K562 (cell line): ENCODE results near the gene PDE5A. TPM values are rescaled to one million over a fixed set of nuclear protein-coding genes. Genes with fewer than 3 reads are reported as not detected.

ENCODE experiments used
- ATAC-seq: fragments of 200-7000 bp; cut with Tn5 transposase; 3 replicates; pipeline ENCODE4 v1.9.1; 2020; ENCODE audit warnings: moderate library complexity
- BruUV-seq: library from RNA; stranded (reverse); fragments of 400-500 nt; replicated peaks from 2 replicates; lab custom pipeline; 2021; lab: Mats Ljungman, UMichigan
- CTCF ChIA-PET: fragments of 300-600 bp; formaldehyde crosslinking; extraction: SDS; loops from one replicate; lab custom pipeline; 2021; ENCODE audit warnings: low intra/inter-chr PET ratio; lab: Yijun Ruan, JAX
- POLR2A ChIA-PET: fragments of 300-600, 350-650 bp; sonication (Branson Sonifier 250); formaldehyde crosslinking; extraction: SDS; loops from one replicate; lab custom pipeline; 2021; ENCODE audit warnings: antibody characterized with exemption, inconsistent platforms; lab: Yijun Ruan, JAX
- DNase-seq, 4 experiments: peaks; one replicate each; pipeline versions ENCODE4 v3.0.0 to v3.0.0-alpha.2; 2011 to 2018; ENCODE audit warnings: low spot score in 3 of 4, mixed read lengths in 3 of 4; ENCODE audit errors: extremely low read depth in 1 of 4
- FAIRE-seq: peaks from 2 replicates; lab custom pipeline; 2011; peaks lifted over from hg19 to GRCh38; lab: Jason Lieb, UNC
- H2AFZ ChIP-seq: 2 replicates; pipeline ENCODE4 v1.6.0; 2011; ENCODE audit warnings: low read depth, low read length, control low read depth, inconsistent platforms
- H3K27ac ChIP-seq: fragments of 200-600 bp; 3 replicates; pipeline ENCODE4 v1.8.0; 2011; ENCODE audit warnings: low read depth, mild to moderate bottlenecking, control low read depth, inconsistent platforms, low read length, moderate library complexity, mixed read lengths; ENCODE audit errors: extremely low read depth
- H3K27me3 ChIP-seq, 2 experiments: fragments of 300-600 bp in 1 of 2; 2 replicates in 1 of 2; 3 replicates in 1 of 2; pipeline versions ENCODE4 v1.6.0 to v1.8.0; 2011; ENCODE audit warnings: inconsistent platforms in 2 of 2, low read length in 2 of 2, mild to moderate bottlenecking in 1 of 2, mixed read lengths in 1 of 2, moderate library complexity in 1 of 2; ENCODE audit not compliant: control insufficient read depth in 2 of 2, insufficient read depth in 2 of 2
- H3K36me3 ChIP-seq: fragments of 300-600 bp; 3 replicates; pipeline ENCODE4 v1.8.0; 2011; ENCODE audit warnings: mild to moderate bottlenecking, low read length, inconsistent platforms; ENCODE audit not compliant: control insufficient read depth, insufficient read depth
- H3K4me1 ChIP-seq, 2 experiments: fragments of 200-600 bp in 1 of 2; replicated peaks in 1 of 2; 2 replicates in 1 of 2; 3 replicates in 1 of 2; pipeline versions ENCODE4 v1.5.1 to v1.8.0; 2011; ENCODE audit warnings: inconsistent platforms in 2 of 2, low read length in 2 of 2, mild to moderate bottlenecking in 1 of 2, mixed read lengths in 1 of 2, moderate library complexity in 1 of 2; ENCODE audit not compliant: control insufficient read depth in 2 of 2, insufficient read depth in 2 of 2
- H3K4me2 ChIP-seq: 2 replicates; pipeline ENCODE4 v1.6.1; 2011; ENCODE audit warnings: low read length, control low read depth, inconsistent platforms, mixed read lengths; ENCODE audit not compliant: insufficient read depth
- H3K4me3 ChIP-seq: fragments of 200-600 bp; sonication (generic), shearing (Covaris generic); 2 replicates; pipeline ENCODE4 v1.5.1; 2016; ENCODE audit warnings: control low read depth, inconsistent platforms
- H3K79me2 ChIP-seq: fragments of 200-600 bp; 3 replicates; pipeline ENCODE4 v1.8.0; 2011; ENCODE audit warnings: low read length, inconsistent platforms; ENCODE audit not compliant: control insufficient read depth, insufficient read depth
- H3K9ac ChIP-seq, 2 experiments: 2 replicates each; pipeline versions ENCODE4 v1.6.0 to v1.6.1; 2011; ENCODE audit warnings: low read depth in 2 of 2, low read length in 2 of 2, control low read depth in 1 of 2, inconsistent platforms in 1 of 2, mild to moderate bottlenecking in 1 of 2, mixed read lengths in 1 of 2; ENCODE audit not compliant: insufficient read depth in 1 of 2
- H3K9me1 ChIP-seq: one replicate; pipeline ENCODE4 v1.6.0; 2011; ENCODE audit warnings: inconsistent platforms, mild to moderate bottlenecking, low read length, moderate library complexity; ENCODE audit not compliant: control insufficient read depth, insufficient read depth
- H3K9me3 ChIP-seq: replicated peaks from 2 replicates; pipeline ENCODE4 v1.5.1; 2011; ENCODE audit warnings: low read depth, low read length, inconsistent platforms; ENCODE audit not compliant: control insufficient read depth, insufficient read depth
- H4K20me1 ChIP-seq: replicated peaks from 2 replicates; pipeline ENCODE4 v1.6.1; 2011; ENCODE audit warnings: low read length, inconsistent platforms, mixed read lengths; ENCODE audit not compliant: control insufficient read depth, insufficient read depth
- GATA2 ChIP-seq: sonication (generic); formaldehyde crosslinking; IDR thresholded peaks from 2 replicates; pipeline ENCODE4 v1.4.0; 2020; ENCODE audit warnings: mild to moderate bottlenecking, missing genetic modification reagents
- HNRNPK ChIP-seq: fragments of 200-400 bp; formaldehyde crosslinking; IDR thresholded peaks from one replicate; pipeline ENCODE4 v1.6.1; 2018; ENCODE audit warnings: mild to moderate bottlenecking, low read depth, low read length; ENCODE audit not compliant: poor library complexity, severe bottlenecking
- WGBS: fragments of 100-300 bp; shearing (Covaris generic); methylation state at CpG from one replicate; pipeline ENCODE4 v1.1.6; 2016; ENCODE audit warnings: low coverage, mixed read lengths; ENCODE audit not compliant: insufficient coverage; ENCODE audit errors: missing lambda C conversion rate; 5-methylcytosine and 5-hydroxymethylcytosine counted together
- in situ Hi-C: fragments of 300-500 bp; cut with MboI; formaldehyde crosslinking; loops from 4 replicates; pipeline ENCODE4 v1.15.0; 2018; ENCODE audit warnings: inconsistent platforms, mixed read lengths
- intact Hi-C: fragments of 100-400 bp; cut with micrococcal nuclease; formaldehyde crosslinking; loops from 2 replicates; pipeline ENCODE4 v1.14.2; 2022
- polyA plus RNA-seq, 8 experiments: library from polyadenylated mRNA; depleted of rRNA in 4 of 8; stranded (reverse) in 5 of 8; unstranded in 3 of 8; fragments of >200 nt; fragmentation: Nextera tagmentation in 2 of 8; fragmentation: Illumina TruSeq in 1 of 8; extraction: Ambion mirVana in 2 of 8; extraction: Trizol in 1 of 8; gene quantifications; 2 replicates each; pipeline versions ENCODE4 v1.2.1 to v1.2.3, GENCODE V29; 2011 to 2014; ENCODE audit warnings: inconsistent platforms in 1 of 8, missing spikeins in 1 of 8
- total RNA-seq, 7 experiments: library from RNA; depleted of rRNA in 6 of 7; stranded (reverse); fragments of >200 nt in 6 of 7; fragmentation: Illumina TruSeq in 2 of 7; extraction: Trizol in 2 of 7; gene quantifications; 2 replicates each; pipeline versions ENCODE4 v1.2.1 to v1.2.3, GENCODE V29; 2011 to 2021; ENCODE audit warnings: low replicate concordance in 1 of 7
- TF ChIP-seq, protein P1 (sequence below): fragments of 250-450 bp; sonication (Bioruptor Pico); IDR thresholded peaks from 2 replicates; pipeline ENCODE4 v1.8.0; 2021; ENCODE audit warnings: borderline replicate concordance, mild to moderate bottlenecking, moderate library complexity; ENCODE audit not compliant: poor library complexity, severe bottlenecking
- TF ChIP-seq, protein P2 (sequence below), 2 experiments: IDR thresholded peaks; 2 replicates each; pipeline ENCODE4 v1.6.1; 2012; ENCODE audit warnings: improper control_type of control experiment in 2 of 2, low read depth in 2 of 2, low read length in 2 of 2, borderline replicate concordance in 1 of 2
- TF ChIP-seq, protein P3 (sequence below): fragments of 200-800 bp; sonication (Bioruptor generic); IDR thresholded peaks from 2 replicates; pipeline ENCODE4 v1.6.1; 2017; ENCODE audit warnings: missing genetic modification characterization, missing compliant biosample characterization
- TF ChIP-seq, protein P4 (sequence below): sonication (generic); formaldehyde crosslinking; IDR thresholded peaks from 2 replicates; pipeline ENCODE4 v1.8.0; 2022; ENCODE audit warnings: mild to moderate bottlenecking, low read depth, missing genetic modification reagents
- TF ChIP-seq, protein P5 (sequence below): sonication (generic); formaldehyde crosslinking; IDR thresholded peaks from 2 replicates; pipeline ENCODE4 v1.8.0; 2022; ENCODE audit warnings: mild to moderate bottlenecking, missing genetic modification reagents

The PDE5A gene
- total and polyA plus RNA-seq, 9 of the 15 experiments (the other 6 are each of a cell fraction or from before 2014, with no cell fraction given), result 0.07 to 1.9 (median 0.29) TPM

DNA sequence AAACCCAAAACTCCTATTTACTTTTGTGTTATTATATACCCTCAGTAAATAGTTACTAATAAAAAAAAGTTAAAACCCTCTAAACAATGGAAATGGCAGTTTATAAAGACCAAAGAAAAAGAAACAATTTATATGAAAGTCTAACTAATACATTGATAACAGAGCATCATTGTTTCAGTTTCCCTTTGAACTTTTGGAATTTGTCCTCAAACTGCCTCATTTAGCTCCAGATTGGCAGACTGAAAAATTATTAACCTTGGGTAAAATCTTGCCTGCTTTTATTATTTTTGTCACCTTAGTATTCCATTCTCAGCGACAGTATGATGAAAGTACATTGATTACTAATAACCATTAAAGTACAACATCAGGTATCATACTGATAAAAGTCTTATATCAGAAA, 124.0 kb downstream of the PDE5A start:
- CTCF ChIA-PET, result no interaction called here
- BruUV-seq, result no TSS peak
- Histone ChIP-seq H3K4me2 (no peak overlapping the region), H3K27ac (no peak overlapping the region), H3K27me3 (no peaks in the 10 kb centered on the region), H3K4me3 (no peak overlapping the region), H3K9ac (no peak overlapping the region), H3K9me3 (no peaks in the 10 kb centered on the region), H4K20me1 (no peaks in the 10 kb centered on the region), H3K4me1 (no peaks in the 10 kb centered on the region), H3K36me3 (peaks cover 24% of the 10 kb centered on the region; the same call in 1 of the 3 replicates), H2AFZ (no peak overlapping the region), H3K9me1 (no peaks in the 10 kb centered on the region), H3K79me2 (no peaks in the 10 kb centered on the region)
- no peak for FAIRE-seq
- POLR2A ChIA-PET, result no interaction called here
- TF ChIP-seq, protein P1, sequence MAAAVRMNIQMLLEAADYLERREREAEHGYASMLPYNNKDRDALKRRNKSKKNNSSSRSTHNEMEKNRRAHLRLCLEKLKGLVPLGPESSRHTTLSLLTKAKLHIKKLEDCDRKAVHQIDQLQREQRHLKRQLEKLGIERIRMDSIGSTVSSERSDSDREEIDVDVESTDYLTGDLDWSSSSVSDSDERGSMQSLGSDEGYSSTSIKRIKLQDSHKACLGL (CRISPR knock-in tag), result no peak
- no peak for ATAC-seq
- in situ Hi-C loops, result no loop called here
- WGBS, result 86% methylated on average over 1 of the region's 1 CpG
- intact Hi-C loops, result no loop called here
- no peak for DNase-seq

DNA sequence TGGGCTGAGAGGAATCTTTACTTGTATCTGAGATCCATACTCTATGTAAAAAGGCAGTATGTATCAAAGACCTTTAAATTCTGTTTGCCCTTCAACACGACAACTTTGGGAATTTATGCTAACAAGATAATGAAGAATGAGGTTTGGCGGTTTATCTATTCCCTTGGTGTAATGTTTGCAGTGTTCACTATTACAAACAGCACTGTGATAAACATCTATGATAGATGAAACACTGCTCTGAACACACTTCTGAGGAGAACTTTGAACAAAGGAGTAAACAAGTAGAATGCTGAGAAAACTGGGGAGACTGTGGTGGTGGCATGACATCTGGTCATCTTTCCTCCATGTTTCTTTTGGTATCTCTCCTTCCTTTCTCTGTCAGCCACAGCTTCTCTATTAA, 126.9 kb downstream of the PDE5A start:
- Histone ChIP-seq H3K27me3 (no peaks in the 10 kb centered on the region), H3K27ac (no peak overlapping the region), H3K4me2 (no peak overlapping the region), H3K9me1 (no peaks in the 10 kb centered on the region), H3K4me1 (no peaks in the 10 kb centered on the region), H4K20me1 (no peaks in the 10 kb centered on the region), H3K9me3 (no peaks in the 10 kb centered on the region), H3K36me3 (peaks cover 44% of the 10 kb centered on the region; the same call in 1 of the 3 replicates), H3K4me3 (no peak overlapping the region), H2AFZ (no peak overlapping the region), H3K79me2 (no peaks in the 10 kb centered on the region), H3K9ac (no peak overlapping the region)
- FAIRE-seq (no peak), ATAC-seq (no peak), DNase-seq (no peak)
- in situ Hi-C loops (no loop called here), intact Hi-C loops (no loop called here)
- 35% methylated on average over 2 of the region's 2 CpGs for WGBS
- CTCF ChIA-PET, result no interaction called here
- BruUV-seq, result no TSS peak
- POLR2A ChIA-PET, result interaction anchor here (1.4 kb wide), 1 partner anchor 8 kb away, joined by 5 read pairs; no protein-coding TSS in a partner anchor
- TF ChIP-seq GATA2, result no peak
- TF ChIP-seq, protein P2, sequence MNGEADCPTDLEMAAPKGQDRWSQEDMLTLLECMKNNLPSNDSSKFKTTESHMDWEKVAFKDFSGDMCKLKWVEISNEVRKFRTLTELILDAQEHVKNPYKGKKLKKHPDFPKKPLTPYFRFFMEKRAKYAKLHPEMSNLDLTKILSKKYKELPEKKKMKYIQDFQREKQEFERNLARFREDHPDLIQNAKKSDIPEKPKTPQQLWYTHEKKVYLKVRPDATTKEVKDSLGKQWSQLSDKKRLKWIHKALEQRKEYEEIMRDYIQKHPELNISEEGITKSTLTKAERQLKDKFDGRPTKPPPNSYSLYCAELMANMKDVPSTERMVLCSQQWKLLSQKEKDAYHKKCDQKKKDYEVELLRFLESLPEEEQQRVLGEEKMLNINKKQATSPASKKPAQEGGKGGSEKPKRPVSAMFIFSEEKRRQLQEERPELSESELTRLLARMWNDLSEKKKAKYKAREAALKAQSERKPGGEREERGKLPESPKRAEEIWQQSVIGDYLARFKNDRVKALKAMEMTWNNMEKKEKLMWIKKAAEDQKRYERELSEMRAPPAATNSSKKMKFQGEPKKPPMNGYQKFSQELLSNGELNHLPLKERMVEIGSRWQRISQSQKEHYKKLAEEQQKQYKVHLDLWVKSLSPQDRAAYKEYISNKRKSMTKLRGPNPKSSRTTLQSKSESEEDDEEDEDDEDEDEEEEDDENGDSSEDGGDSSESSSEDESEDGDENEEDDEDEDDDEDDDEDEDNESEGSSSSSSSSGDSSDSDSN (IDR thresholded peaks at IDR 0.05; ENCODE audit: borderline replicate concordance in 1 of 2, low read depth in 2 of 2, low read length in 2 of 2), result no peak
- TF ChIP-seq, protein P3, sequence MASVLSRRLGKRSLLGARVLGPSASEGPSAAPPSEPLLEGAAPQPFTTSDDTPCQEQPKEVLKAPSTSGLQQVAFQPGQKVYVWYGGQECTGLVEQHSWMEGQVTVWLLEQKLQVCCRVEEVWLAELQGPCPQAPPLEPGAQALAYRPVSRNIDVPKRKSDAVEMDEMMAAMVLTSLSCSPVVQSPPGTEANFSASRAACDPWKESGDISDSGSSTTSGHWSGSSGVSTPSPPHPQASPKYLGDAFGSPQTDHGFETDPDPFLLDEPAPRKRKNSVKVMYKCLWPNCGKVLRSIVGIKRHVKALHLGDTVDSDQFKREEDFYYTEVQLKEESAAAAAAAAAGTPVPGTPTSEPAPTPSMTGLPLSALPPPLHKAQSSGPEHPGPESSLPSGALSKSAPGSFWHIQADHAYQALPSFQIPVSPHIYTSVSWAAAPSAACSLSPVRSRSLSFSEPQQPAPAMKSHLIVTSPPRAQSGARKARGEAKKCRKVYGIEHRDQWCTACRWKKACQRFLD (CRISPR knock-in tag), result no peak
- TF ChIP-seq, protein P4, sequence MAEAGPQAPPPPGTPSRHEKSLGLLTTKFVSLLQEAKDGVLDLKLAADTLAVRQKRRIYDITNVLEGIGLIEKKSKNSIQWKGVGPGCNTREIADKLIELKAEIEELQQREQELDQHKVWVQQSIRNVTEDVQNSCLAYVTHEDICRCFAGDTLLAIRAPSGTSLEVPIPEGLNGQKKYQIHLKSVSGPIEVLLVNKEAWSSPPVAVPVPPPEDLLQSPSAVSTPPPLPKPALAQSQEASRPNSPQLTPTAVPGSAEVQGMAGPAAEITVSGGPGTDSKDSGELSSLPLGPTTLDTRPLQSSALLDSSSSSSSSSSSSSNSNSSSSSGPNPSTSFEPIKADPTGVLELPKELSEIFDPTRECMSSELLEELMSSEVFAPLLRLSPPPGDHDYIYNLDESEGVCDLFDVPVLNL (CRISPR knock-in tag), result no peak
- TF ChIP-seq HNRNPK, result no peak
- TF ChIP-seq, protein P5, sequence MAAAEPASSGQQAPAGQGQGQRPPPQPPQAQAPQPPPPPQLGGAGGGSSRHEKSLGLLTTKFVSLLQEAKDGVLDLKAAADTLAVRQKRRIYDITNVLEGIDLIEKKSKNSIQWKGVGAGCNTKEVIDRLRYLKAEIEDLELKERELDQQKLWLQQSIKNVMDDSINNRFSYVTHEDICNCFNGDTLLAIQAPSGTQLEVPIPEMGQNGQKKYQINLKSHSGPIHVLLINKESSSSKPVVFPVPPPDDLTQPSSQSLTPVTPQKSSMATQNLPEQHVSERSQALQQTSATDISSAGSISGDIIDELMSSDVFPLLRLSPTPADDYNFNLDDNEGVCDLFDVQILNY (CRISPR knock-in tag), result no peak
